Neural crest cell (in vitro differentiated cells): ENCODE results near the gene TFEB. TPM values are rescaled to one million over a fixed set of nuclear protein-coding genes. Genes with fewer than 3 reads are reported as not detected.

ENCODE experiments used
- DNase-seq: peaks from one replicate; pipeline ENCODE4 v3.0.0; 2021; ENCODE audit warnings: low read depth, mixed read lengths, low spot score
- H3K27ac Mint-ChIP-seq: one replicate; pipeline ENCODE4 v1.8.0; 2021; ENCODE audit warnings: mild to moderate bottlenecking, mixed read lengths; ENCODE audit not compliant: unreplicated experiment
- H3K27me3 Mint-ChIP-seq: 2 replicates; pipeline ENCODE4 v1.8.0; 2021; ENCODE audit warnings: low read depth, mild to moderate bottlenecking, mixed read lengths
- H3K36me3 Mint-ChIP-seq: 2 replicates; pipeline ENCODE4 v1.8.0; 2021; ENCODE audit warnings: low read depth, mild to moderate bottlenecking, mixed read lengths
- H3K4me1 Mint-ChIP-seq: 2 replicates; pipeline ENCODE4 v1.8.0; 2021; ENCODE audit warnings: mixed read lengths
- H3K4me3 Mint-ChIP-seq: one replicate; pipeline ENCODE4 v1.8.0; 2021; ENCODE audit warnings: mild to moderate bottlenecking, mixed read lengths
- H3K9me3 Mint-ChIP-seq: 2 replicates; pipeline ENCODE4 v1.8.0; 2021; ENCODE audit warnings: mixed read lengths
- total RNA-seq: library from RNA; stranded (reverse); gene quantifications from 2 replicates; pipeline ENCODE4 v1.2.1, GENCODE V29; 2021
- TF ChIP-seq, protein P1 (sequence below): fragments of 200-600 bp; sonication (generic); conservative IDR thresholded peaks from 2 replicates; pipeline ENCODE4 v1.5.0; 2021; ENCODE audit warnings: antibody characterized with exemption, mild to moderate bottlenecking

The TFEB gene
- total RNA-seq, 1 donor from 2014 or later: 1.3 TPM

DNA sequence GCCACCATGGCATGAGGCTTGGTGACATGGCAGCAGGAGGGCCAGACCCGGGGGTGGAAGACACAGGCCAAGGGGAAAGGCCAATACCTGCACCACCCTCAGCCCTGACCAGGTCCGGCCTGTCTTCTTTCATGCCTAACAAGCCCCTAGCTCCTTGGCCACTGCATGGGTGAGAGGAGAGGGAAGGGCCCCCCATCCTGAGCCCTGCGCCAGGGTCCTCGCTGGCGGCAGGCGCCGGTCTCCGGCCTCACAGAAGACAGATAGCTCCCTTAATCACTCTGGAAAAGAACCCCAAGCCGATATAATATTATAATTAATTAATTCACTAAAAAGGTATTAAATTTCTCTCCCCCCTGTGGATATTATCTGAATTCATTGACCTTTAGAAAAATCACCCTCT, 55.7 kb downstream of the TFEB start:
- DNase-seq: no peak
- Mint-ChIP-seq H3K27me3 (peaks cover 3% of the 10 kb centered on the region), H3K27ac (no peak overlapping the region), H3K4me3 (no peak overlapping the region), H3K36me3 (no peaks in the 10 kb centered on the region), H3K4me1 (peaks cover 29% of the 10 kb centered on the region), H3K9me3 (no peaks in the 10 kb centered on the region)
- TF ChIP-seq, protein P1, sequence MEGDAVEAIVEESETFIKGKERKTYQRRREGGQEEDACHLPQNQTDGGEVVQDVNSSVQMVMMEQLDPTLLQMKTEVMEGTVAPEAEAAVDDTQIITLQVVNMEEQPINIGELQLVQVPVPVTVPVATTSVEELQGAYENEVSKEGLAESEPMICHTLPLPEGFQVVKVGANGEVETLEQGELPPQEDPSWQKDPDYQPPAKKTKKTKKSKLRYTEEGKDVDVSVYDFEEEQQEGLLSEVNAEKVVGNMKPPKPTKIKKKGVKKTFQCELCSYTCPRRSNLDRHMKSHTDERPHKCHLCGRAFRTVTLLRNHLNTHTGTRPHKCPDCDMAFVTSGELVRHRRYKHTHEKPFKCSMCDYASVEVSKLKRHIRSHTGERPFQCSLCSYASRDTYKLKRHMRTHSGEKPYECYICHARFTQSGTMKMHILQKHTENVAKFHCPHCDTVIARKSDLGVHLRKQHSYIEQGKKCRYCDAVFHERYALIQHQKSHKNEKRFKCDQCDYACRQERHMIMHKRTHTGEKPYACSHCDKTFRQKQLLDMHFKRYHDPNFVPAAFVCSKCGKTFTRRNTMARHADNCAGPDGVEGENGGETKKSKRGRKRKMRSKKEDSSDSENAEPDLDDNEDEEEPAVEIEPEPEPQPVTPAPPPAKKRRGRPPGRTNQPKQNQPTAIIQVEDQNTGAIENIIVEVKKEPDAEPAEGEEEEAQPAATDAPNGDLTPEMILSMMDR: no peak

DNA sequence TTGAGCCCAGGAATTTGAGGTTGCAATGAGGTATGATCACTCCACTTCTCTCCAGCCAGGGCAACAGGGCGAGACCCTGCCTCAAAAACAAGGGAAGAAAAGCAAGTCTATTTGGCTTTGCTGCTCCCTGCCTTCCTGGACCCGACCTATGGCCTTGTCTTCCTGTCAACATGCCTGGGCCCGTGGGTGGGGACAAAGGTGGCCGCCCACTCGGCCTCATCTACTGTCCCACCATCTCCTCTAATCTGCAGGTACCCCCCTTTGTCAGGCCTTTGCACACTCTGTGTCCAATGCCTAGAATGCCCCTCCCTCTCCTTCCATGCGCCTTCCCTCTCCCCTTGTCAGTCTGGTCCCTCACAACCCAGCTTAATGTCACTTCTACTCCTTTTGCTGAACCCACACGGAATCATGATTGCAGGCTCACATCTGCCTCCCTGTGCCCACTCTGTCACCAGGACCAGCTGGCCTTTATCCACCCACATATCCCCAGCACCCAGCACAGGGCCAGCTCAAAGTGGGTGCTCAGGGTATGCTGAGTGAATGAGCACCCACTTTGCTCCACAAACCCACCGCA, 56.8 kb downstream of the TFEB start:
- TF ChIP-seq, protein P1: no peak
- Mint-ChIP-seq H3K9me3 (no peaks in the 10 kb centered on the region), H3K27me3 (peaks cover 3% of the 10 kb centered on the region), H3K4me3 (no peak overlapping the region), H3K36me3 (no peaks in the 10 kb centered on the region), H3K4me1 (peaks cover 29% of the 10 kb centered on the region), H3K27ac (no peak overlapping the region)
- no peak for DNase-seq

DNA sequence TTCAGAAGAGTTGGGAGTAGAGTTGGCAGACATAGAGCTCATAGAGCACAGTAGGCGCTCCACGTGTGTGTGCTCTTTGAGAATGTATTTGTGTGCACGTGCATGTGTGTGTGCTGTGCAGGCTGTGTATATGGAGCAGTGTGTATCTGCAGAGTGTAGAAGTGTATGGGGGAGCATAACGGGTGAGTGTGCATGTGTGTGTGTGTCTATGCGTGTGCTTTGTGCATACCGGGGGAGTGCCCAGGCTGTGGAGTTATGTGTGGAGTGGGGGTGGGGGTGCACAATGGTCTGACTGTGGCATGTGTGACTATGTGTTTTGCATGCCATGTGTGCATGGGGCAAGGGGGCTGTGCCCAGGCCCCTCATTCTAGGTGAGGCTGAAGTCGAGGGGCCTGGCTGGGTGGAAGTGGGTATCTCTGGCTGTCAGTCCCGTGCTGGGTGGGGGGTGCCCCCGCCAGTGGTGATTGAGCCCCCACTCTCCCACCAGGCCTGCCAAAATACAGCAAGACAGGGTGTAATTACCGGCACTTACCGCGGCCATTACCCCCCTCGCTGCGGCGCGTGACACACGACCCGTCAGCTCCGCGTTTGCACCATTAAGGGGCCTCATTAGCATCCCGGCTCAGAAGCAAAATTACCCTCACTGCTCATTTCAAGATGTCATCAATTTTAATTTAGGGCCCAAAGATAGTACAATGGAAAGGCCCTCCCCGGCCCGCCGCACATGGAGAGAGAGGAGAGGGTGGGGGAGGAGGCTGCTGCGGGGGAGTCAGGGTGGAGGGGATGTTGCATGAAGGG, 58.1 kb downstream of the TFEB start:
- H3K4me3 Mint-ChIP-seq: no peak overlapping the region
- peaks cover 26% of the 10 kb centered on the region for H3K4me1 Mint-ChIP-seq
- H3K27ac Mint-ChIP-seq: no peak overlapping the region
- peaks cover 3% of the 10 kb centered on the region for H3K27me3 Mint-ChIP-seq
- TF ChIP-seq, protein P1: no peak
- H3K36me3 Mint-ChIP-seq: no peaks in the 10 kb centered on the region
- H3K9me3 Mint-ChIP-seq: no peaks in the 10 kb centered on the region
- no peak for DNase-seq

DNA sequence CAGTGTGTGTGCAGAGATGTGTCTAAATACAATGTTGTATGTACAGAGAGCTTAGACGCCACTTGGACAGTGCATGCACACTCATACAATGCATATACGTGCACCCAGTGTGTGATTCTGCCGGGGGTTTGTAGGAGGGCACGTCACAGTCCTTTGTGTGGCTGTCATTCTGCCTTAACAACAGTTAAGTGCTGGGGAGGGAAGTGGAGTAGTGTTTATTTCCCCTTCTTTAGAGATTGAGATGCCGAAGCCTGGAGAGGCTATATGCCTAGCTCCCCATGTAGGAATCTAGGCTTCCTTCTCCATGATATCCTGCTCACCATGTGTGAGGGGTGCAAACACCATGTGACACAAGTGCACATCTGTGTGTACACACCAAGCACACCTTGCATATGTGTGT, 59.0 kb downstream of the TFEB start:
- H3K27me3 Mint-ChIP-seq: peaks cover 5% of the 10 kb centered on the region
- TF ChIP-seq, protein P1: no peak
- no peaks in the 10 kb centered on the region for H3K9me3 Mint-ChIP-seq
- no peak for DNase-seq
- no peaks in the 10 kb centered on the region for H3K36me3 Mint-ChIP-seq
- no peak overlapping the region for H3K4me3 Mint-ChIP-seq
- H3K4me1 Mint-ChIP-seq: peaks cover 25% of the 10 kb centered on the region
- H3K27ac Mint-ChIP-seq: no peak overlapping the region

DNA sequence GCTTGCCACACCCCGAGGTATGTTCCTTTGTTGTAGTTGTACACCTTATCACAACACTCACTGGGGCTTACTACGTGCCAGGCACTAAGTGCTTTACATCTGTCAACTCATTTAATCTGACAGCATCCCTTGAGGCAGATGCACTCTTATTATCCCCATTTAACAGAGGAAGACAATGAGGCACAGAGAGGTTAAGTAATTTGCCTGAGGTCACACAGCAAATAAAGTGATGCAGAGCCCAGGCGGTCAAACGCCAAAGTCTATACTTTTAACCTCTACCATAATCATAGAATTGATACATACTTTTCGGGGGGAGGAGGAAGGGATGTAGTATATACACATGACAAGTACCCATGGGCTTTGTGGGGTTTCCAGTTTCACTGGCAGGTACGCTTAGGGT, 59.4 kb downstream of the TFEB start:
- Mint-ChIP-seq H3K4me1 (peaks cover 25% of the 10 kb centered on the region), H3K27ac (no peak overlapping the region)

More for the DNA sequence above, 59.4 kb downstream of the TFEB start:
- Mint-ChIP-seq H3K36me3 (no peaks in the 10 kb centered on the region), H3K4me3 (no peak overlapping the region), H3K9me3 (no peaks in the 10 kb centered on the region), H3K27me3 (peaks cover 5% of the 10 kb centered on the region)
- TF ChIP-seq, protein P1: no peak
- DNase-seq: no peak
